B cell (primary cell): ENCODE measurements around the gene TMEM232.

Source experiments
- CTCF ChIP-seq: fragments of 200-600 bp; IDR thresholded peaks from one replicate; pipeline ENCODE4 v1.8.0; 2022; ENCODE audit warnings: antibody characterized with exemption, mild to moderate bottlenecking
- EZH2 ChIP-seq: IDR thresholded peaks from 2 replicates; pipeline ENCODE4 v1.6.1; 2012; ENCODE audit warnings: borderline replicate concordance, low read depth, mild to moderate bottlenecking, moderate library complexity, low read length; ENCODE audit not compliant: insufficient read depth, poor library complexity, severe bottlenecking

- no peak for TF ChIP-seq CTCF
- no peak for TF ChIP-seq EZH2
Observed at GRCh38 chr5:110414360-110414759, 312.1 kb downstream of the TMEM232 start.
